ENCODE results near the gene LRFN3. TPM values are rescaled to one million over a fixed set of nuclear protein-coding genes. Genes with fewer than 3 reads are reported as not detected.
"Not testable (repeated sequence)": the region's sequence is repeated elsewhere in the genome, so short reads cannot be mapped to it uniquely, and the experiment has no call there.

LRFN3 gene
- polyA plus RNA-seq, 1 experiment: 0.69 TPM

- H3K27ac ChIP-seq (ENCODE audit: low read depth, low read length): peak overlapping the region; percentile 61
Measured at GRCh38 chr19:35905178-35905727, 30.9 kb upstream of the LRFN3 start.

GRCh38 chr19:35907377-35907745, 28.8 kb upstream of the LRFN3 start:
- POLR2A ChIA-PET: no interaction called here
- Histone ChIP-seq H3K4me3 (ENCODE audit: low read depth, low read length) (no peak overlapping the region), H3K27me3 (ENCODE audit: control insufficient read depth, insufficient read depth, low read length) (no peaks in the 10 kb centered on the region), H3K27ac (ENCODE audit: low read depth, low read length) (no peak overlapping the region), H3K9me3 (ENCODE audit: control insufficient read depth, insufficient read depth, low read length) (no peaks in the 10 kb centered on the region)
- TF ChIP-seq CTCF (IDR thresholded peaks at IDR 0.05; ENCODE audit: low read depth, low read length): no peak
- CTCF ChIA-PET: interaction anchor here (2.5 kb wide), 1 partner anchor 24 kb away, joined by 10 read pairs; no protein-coding TSS in a partner anchor
- no peak for DNase-seq (ENCODE audit: low read depth, low spot score)

More at GRCh38 chr19:35905178-35905727, 30.9 kb upstream of the LRFN3 start:
- DNase-seq (ENCODE audit: low read depth, low spot score): no peak
- CTCF ChIA-PET: interaction anchor here (0.5 to 2.5 kb wide), 3 partner anchors 12 to 26 kb away, joined by 4 to 10 read pairs (median 8); no protein-coding TSS in a partner anchor
- Histone ChIP-seq H3K9me3 (ENCODE audit: control insufficient read depth, insufficient read depth, low read length) (no peaks in the 10 kb centered on the region; the same call in 1 of the 2 replicates), H3K27me3 (ENCODE audit: control insufficient read depth, insufficient read depth, low read length) (no peaks in the 10 kb centered on the region), H3K4me3 (ENCODE audit: low read depth, low read length) (no peak overlapping the region)
- POLR2A ChIA-PET: no interaction called here
- TF ChIP-seq CTCF (IDR thresholded peaks at IDR 0.05; ENCODE audit: low read depth, low read length): no peak

GRCh38 chr19:35908010-35908441, 28.1 kb upstream of the LRFN3 start, which contains the start of gene TYROBP:
Gene TYROBP (minus strand): TSS chr19:35908295. CDS start chr19:35908228, 67 bp downstream.
- CTCF ChIA-PET: no interaction called here

GRCh38 chr19:35908973-35909683, 27.0 kb upstream of the LRFN3 start:
- H3K27ac ChIP-seq (ENCODE audit: low read depth, low read length): no peak overlapping the region
- DNase-seq (ENCODE audit: low read depth, low spot score): no peak
- no peak for TF ChIP-seq CTCF (IDR thresholded peaks at IDR 0.05; ENCODE audit: low read depth, low read length)
- H3K27me3 ChIP-seq (ENCODE audit: control insufficient read depth, insufficient read depth, low read length): no peaks in the 10 kb centered on the region
- no peak overlapping the region for H3K4me3 ChIP-seq (ENCODE audit: low read depth, low read length)
- no peaks in the 10 kb centered on the region for H3K9me3 ChIP-seq (ENCODE audit: control insufficient read depth, insufficient read depth, low read length)
- POLR2A ChIA-PET: no interaction called here
- CTCF ChIA-PET: no interaction called here

More at GRCh38 chr19:35908010-35908441, 28.1 kb upstream of the LRFN3 start, which contains the start of gene TYROBP:
- POLR2A ChIA-PET: no interaction called here
- Histone ChIP-seq H3K4me3 (ENCODE audit: low read depth, low read length) (no peak within 1 kb of the TSS), H3K27ac (ENCODE audit: low read depth, low read length) (no peak within 1 kb of the TSS), H3K9me3 (ENCODE audit: control insufficient read depth, insufficient read depth, low read length) (no peaks in the 10 kb centered on the region), H3K27me3 (ENCODE audit: control insufficient read depth, insufficient read depth, low read length) (no peaks in the 10 kb centered on the region)
- no peak for DNase-seq (ENCODE audit: low read depth, low spot score)
- no peak for TF ChIP-seq CTCF (IDR thresholded peaks at IDR 0.05; ENCODE audit: low read depth, low read length)

- POLR2A ChIA-PET: no interaction called here
- H3K27ac ChIP-seq (ENCODE audit: low read depth, low read length): no peak overlapping the region
- H3K9me3 ChIP-seq (ENCODE audit: control insufficient read depth, insufficient read depth, low read length): no peaks in the 10 kb centered on the region
- TF ChIP-seq CTCF (IDR thresholded peaks at IDR 0.05; ENCODE audit: low read depth, low read length): no peak
- CTCF ChIA-PET: no interaction called here
- no peak overlapping the region for H3K4me3 ChIP-seq (ENCODE audit: low read depth, low read length)
- H3K27me3 ChIP-seq (ENCODE audit: control insufficient read depth, insufficient read depth, low read length): no peaks in the 10 kb centered on the region
- DNase-seq (ENCODE audit: low read depth, low spot score): no peak
Measured at GRCh38 chr19:35909684-35910035, 26.5 kb upstream of the LRFN3 start.

- H3K4me3 ChIP-seq (ENCODE audit: low read depth, low read length); CTCF ChIA-PET; POLR2A ChIA-PET; H3K27ac ChIP-seq (ENCODE audit: low read depth, low read length); DNase-seq (ENCODE audit: low read depth, low spot score); H3K9me3 ChIP-seq (ENCODE audit: control insufficient read depth, insufficient read depth, low read length); H3K27me3 ChIP-seq (ENCODE audit: control insufficient read depth, insufficient read depth, low read length): not testable (repeated sequence)
Measured at GRCh38 chr19:35910355-35910754, 25.8 kb upstream of the LRFN3 start.

Data from AG04450 (cell line).